Measurements from ENCODE around the gene PDGFD. TPM values are rescaled to one million over a fixed set of nuclear protein-coding genes. Genes with fewer than 3 reads are reported as not detected.

PDGFD gene
- total RNA-seq, 2 experiments from 2014 or later, result 0.20 TPM; not detected in 1

GRCh38 chr11:104098555-104098954 is 65.4 kb downstream of the PDGFD start:
- TF ChIP-seq CTCF (IDR thresholded peaks at IDR 0.05), result no peak
- ATAC-seq, result no peak
- H3K36me3 Mint-ChIP-seq (ENCODE audit: low read depth), result no peaks in the 10 kb centered on the region
- H3K4me3 Mint-ChIP-seq, result no peak overlapping the region
- intact Hi-C loops (cut with micrococcal nuclease), result no loop called here
- H3K27ac Mint-ChIP-seq, result no peak overlapping the region
- POLR2A ChIA-PET, result no interaction called here
- no peak for DNase-seq
- no peaks in the 10 kb centered on the region for H3K27me3 Mint-ChIP-seq
- CTCF ChIA-PET, result no interaction called here
- peaks cover 2% of the 10 kb centered on the region for H3K9me3 Mint-ChIP-seq
- H3K4me1 Mint-ChIP-seq (ENCODE audit: low read depth), result no peaks in the 10 kb centered on the region

- ATAC-seq, result no peak
- Mint-ChIP-seq H3K4me3 (no peak overlapping the region), H3K36me3 (ENCODE audit: low read depth) (no peaks in the 10 kb centered on the region), H3K27me3 (no peaks in the 10 kb centered on the region), H3K27ac (no peak overlapping the region), H3K9me3 (peaks cover 2% of the 10 kb centered on the region), H3K4me1 (ENCODE audit: low read depth) (no peaks in the 10 kb centered on the region)
- ChIA-PET POLR2A (no interaction called here), CTCF (no interaction called here)
- DNase-seq, result no peak
- intact Hi-C loops (cut with micrococcal nuclease), result no loop called here
- TF ChIP-seq CTCF (IDR thresholded peaks at IDR 0.05), result no peak
Observed at GRCh38 chr11:104098132-104098531, 65.8 kb downstream of the PDGFD start.

GRCh38 chr11:104096900-104097299 is 67.0 kb downstream of the PDGFD start:
- ATAC-seq (no peak), DNase-seq (no peak)
- H3K27me3 Mint-ChIP-seq, result no peaks in the 10 kb centered on the region
- no peak for TF ChIP-seq CTCF (IDR thresholded peaks at IDR 0.05)
- POLR2A ChIA-PET, result no interaction called here
- intact Hi-C loops (cut with micrococcal nuclease), result no loop called here
- no peaks in the 10 kb centered on the region for H3K4me1 Mint-ChIP-seq (ENCODE audit: low read depth)
- CTCF ChIA-PET, result no interaction called here
- H3K4me3 Mint-ChIP-seq, result no peak overlapping the region
- H3K36me3 Mint-ChIP-seq (ENCODE audit: low read depth), result no peaks in the 10 kb centered on the region
- no peak overlapping the region for H3K27ac Mint-ChIP-seq
- peaks cover 2% of the 10 kb centered on the region for H3K9me3 Mint-ChIP-seq

- intact Hi-C loops (cut with micrococcal nuclease), result no loop called here
- no peaks in the 10 kb centered on the region for H3K36me3 Mint-ChIP-seq (ENCODE audit: low read depth)
- H3K27me3 Mint-ChIP-seq, result no peaks in the 10 kb centered on the region
- ATAC-seq (no peak), DNase-seq (no peak)
- H3K9me3 Mint-ChIP-seq, result no peaks in the 10 kb centered on the region
- no peak overlapping the region for H3K27ac Mint-ChIP-seq
- no peak for TF ChIP-seq CTCF (IDR thresholded peaks at IDR 0.05)
- H3K4me1 Mint-ChIP-seq (ENCODE audit: low read depth), result no peaks in the 10 kb centered on the region
- H3K4me3 Mint-ChIP-seq, result no peak overlapping the region
- ChIA-PET POLR2A (no interaction called here), CTCF (no interaction called here)
Observed at GRCh38 chr11:104095791-104096190, 68.2 kb downstream of the PDGFD start.

- DNase-seq (no peak), ATAC-seq (no peak)
- intact Hi-C loops (cut with micrococcal nuclease), result no loop called here
- ChIA-PET CTCF (no interaction called here), POLR2A (no interaction called here)
- Mint-ChIP-seq H3K4me3 (no peak overlapping the region), H3K9me3 (no peaks in the 10 kb centered on the region), H3K4me1 (ENCODE audit: low read depth) (no peaks in the 10 kb centered on the region), H3K36me3 (ENCODE audit: low read depth) (no peaks in the 10 kb centered on the region), H3K27ac (no peak overlapping the region), H3K27me3 (no peaks in the 10 kb centered on the region)
- no peak for TF ChIP-seq CTCF (IDR thresholded peaks at IDR 0.05)
Observed at GRCh38 chr11:104094576-104094975, 69.4 kb downstream of the PDGFD start.
